H9 (cell line): ENCODE data around the gene FHOD3. TPM values are rescaled to one million over a fixed set of nuclear protein-coding genes. Genes with fewer than 3 reads are reported as not detected.

Experiments
- DNase-seq: peaks from one replicate; pipeline ENCODE4 v3.0.0-alpha.2; 2017
- H2AFZ ChIP-seq: one replicate; pipeline ENCODE4 v1.6.1; 2013; ENCODE audit warnings: mild to moderate bottlenecking, low read length, control low read depth, moderate library complexity
- H2AK5ac ChIP-seq: 2 replicates; pipeline ENCODE4 v1.6.1; 2013; ENCODE audit warnings: low read length, control low read depth, mixed read lengths; ENCODE audit not compliant: insufficient read length
- H2BK120ac ChIP-seq: one replicate; pipeline ENCODE4 v1.6.1; 2013; ENCODE audit warnings: low read depth, mild to moderate bottlenecking, low read length, control low read depth, inconsistent platforms; ENCODE audit not compliant: poor library complexity, severe bottlenecking
- H2BK12ac ChIP-seq: 2 replicates; pipeline ENCODE4 v1.6.1; 2013; ENCODE audit warnings: low read length, control low read depth, mixed read lengths, low read depth; ENCODE audit not compliant: insufficient read length
- H2BK15ac ChIP-seq: 2 replicates; pipeline ENCODE4 v1.6.1; 2013; ENCODE audit warnings: low read depth, low read length, control low read depth
- H2BK20ac ChIP-seq: one replicate; pipeline ENCODE4 v1.6.1; 2013; ENCODE audit warnings: low read depth, mild to moderate bottlenecking, low read length, control low read depth, inconsistent platforms; ENCODE audit not compliant: poor library complexity, severe bottlenecking
- H2BK5ac ChIP-seq: 2 replicates; pipeline ENCODE4 v1.6.1; 2013; ENCODE audit warnings: low read length, control low read depth, mixed read lengths; ENCODE audit not compliant: insufficient read length
- H3K14ac ChIP-seq: 2 replicates; pipeline ENCODE4 v1.6.1; 2013; ENCODE audit warnings: low read length, control low read depth; ENCODE audit not compliant: insufficient read depth
- H3K18ac ChIP-seq: 2 replicates; pipeline ENCODE4 v1.6.1; 2013; ENCODE audit warnings: low read depth, mild to moderate bottlenecking, mixed read lengths, low read length, control low read depth; ENCODE audit not compliant: insufficient read length
- H3K23ac ChIP-seq: 2 replicates; pipeline ENCODE4 v1.6.1; 2013; ENCODE audit warnings: low read length, control low read depth, mixed read lengths, low read depth; ENCODE audit not compliant: insufficient read length
- H3K23me2 ChIP-seq: 2 replicates; pipeline ENCODE4 v1.6.1; 2013; ENCODE audit warnings: low read depth, mild to moderate bottlenecking, mixed read lengths, low read length, control low read depth; ENCODE audit not compliant: insufficient read length, poor library complexity, severe bottlenecking
- H3K27ac ChIP-seq: 2 replicates; pipeline ENCODE4 v1.5.1; 2013; ENCODE audit warnings: low read length, control low read depth, mixed read lengths, low read depth; ENCODE audit not compliant: insufficient read length
- H3K27me3 ChIP-seq: 2 replicates; pipeline ENCODE4 v1.6.1; 2013; ENCODE audit warnings: low read length, control low read depth, inconsistent platforms; ENCODE audit not compliant: insufficient read depth
- H3K4ac ChIP-seq: 2 replicates; pipeline ENCODE4 v1.6.1; 2013; ENCODE audit warnings: low read depth, mild to moderate bottlenecking, control low read depth, inconsistent platforms, low read length, moderate library complexity
- H3K4me1 ChIP-seq: 2 replicates; pipeline ENCODE4 v1.6.1; 2013; ENCODE audit warnings: low read length, control low read depth, inconsistent platforms; ENCODE audit not compliant: insufficient read depth
- H3K4me2 ChIP-seq: 2 replicates; pipeline ENCODE4 v1.6.1; 2013; ENCODE audit warnings: low read length, control low read depth, mixed read lengths; ENCODE audit not compliant: insufficient read length, insufficient read depth
- H3K56ac ChIP-seq: 2 replicates; pipeline ENCODE4 v1.6.1; 2013; ENCODE audit warnings: low read depth, mild to moderate bottlenecking, mixed read lengths, low read length, control low read depth; ENCODE audit not compliant: insufficient read length
- H3K79me1 ChIP-seq: 2 replicates; pipeline ENCODE4 v1.6.1; 2013; ENCODE audit warnings: low read depth, mild to moderate bottlenecking, moderate library complexity, low read length, control low read depth, inconsistent platforms; ENCODE audit not compliant: insufficient read depth, poor library complexity, severe bottlenecking
- H3K79me2 ChIP-seq: 2 replicates; pipeline ENCODE4 v1.6.1; 2013; ENCODE audit warnings: low read length, control low read depth, inconsistent platforms; ENCODE audit not compliant: insufficient read depth
- H3K9ac ChIP-seq: 2 replicates; pipeline ENCODE4 v1.6.1; 2013; ENCODE audit warnings: low read length, control low read depth, mixed read lengths; ENCODE audit not compliant: insufficient read length; ENCODE audit errors: extremely low read depth
- H3K9me3 ChIP-seq: one replicate; pipeline ENCODE4 v1.6.1; 2013; ENCODE audit warnings: low read depth, low read length, inconsistent platforms; ENCODE audit not compliant: control insufficient read depth
- H3T11ph ChIP-seq: one replicate; pipeline ENCODE4 v1.6.1; 2013; ENCODE audit warnings: mild to moderate bottlenecking, low read length, control low read depth, inconsistent platforms
- H4K20me1 ChIP-seq: one replicate; pipeline ENCODE4 v1.6.1; 2013; ENCODE audit not compliant: control insufficient read depth, insufficient read length, insufficient read depth
- H4K5ac ChIP-seq: 2 replicates; pipeline ENCODE4 v1.6.1; 2013; ENCODE audit warnings: low read depth, mild to moderate bottlenecking, mixed read lengths, low read length, control low read depth; ENCODE audit not compliant: insufficient read length
- H4K8ac ChIP-seq: replicated peaks from 2 replicates; pipeline ENCODE4 v1.6.1; 2013; ENCODE audit warnings: low read length, control low read depth, mixed read lengths, low read depth; ENCODE audit not compliant: insufficient read length
- H4K91ac ChIP-seq: 2 replicates; pipeline ENCODE4 v1.6.1; 2013; ENCODE audit warnings: low read depth, mild to moderate bottlenecking, moderate library complexity, mixed read lengths, low read length, control low read depth; ENCODE audit not compliant: insufficient read length
- H3K27ac Mint-ChIP-seq, 3 experiments: 2 replicates in 2 of 3; 3 replicates in 1 of 3; pipeline ENCODE4 v1.8.0; 2020 to 2021; ENCODE audit warnings: mixed read lengths in 3 of 3, mild to moderate bottlenecking in 1 of 3, moderate library complexity in 1 of 3
- H3K27me3 Mint-ChIP-seq: 2 replicates; pipeline ENCODE4 v1.8.0; 2021; ENCODE audit warnings: low read depth, mild to moderate bottlenecking, moderate library complexity, mixed read lengths
- H3K36me3 Mint-ChIP-seq, 3 experiments: 2 replicates in 2 of 3; 3 replicates in 1 of 3; pipeline ENCODE4 v1.8.0; 2020 to 2021; ENCODE audit warnings: low read depth in 3 of 3, mixed read lengths in 3 of 3; ENCODE audit not compliant: insufficient read depth in 1 of 3
- H3K4me1 Mint-ChIP-seq, 2 experiments: 2 replicates each; pipeline ENCODE4 v1.8.0; 2020; ENCODE audit warnings: mixed read lengths in 2 of 2
- H3K4me3 Mint-ChIP-seq, 2 experiments: 2 replicates in 1 of 2; 3 replicates in 1 of 2; pipeline ENCODE4 v1.8.0; 2020 to 2021; ENCODE audit warnings: mild to moderate bottlenecking in 2 of 2, mixed read lengths in 2 of 2, moderate library complexity in 1 of 2
- H3K9me3 Mint-ChIP-seq, 2 experiments: 2 replicates in 1 of 2; 3 replicates in 1 of 2; pipeline ENCODE4 v1.8.0; 2020; ENCODE audit warnings: mild to moderate bottlenecking in 2 of 2, mixed read lengths in 2 of 2, moderate library complexity in 1 of 2
- WGBS: extraction: QIAGEN DNeasy Blood & Tissue Kit; methylation state at CpG from one replicate; pipeline ENCODE4 v1.1.7; 2013; ENCODE audit warnings: missing lambda C conversion rate, low lambda C conversion rate, mixed read lengths; ENCODE audit not compliant: insufficient read length; ENCODE audit errors: extremely low coverage; 5-methylcytosine and 5-hydroxymethylcytosine counted together
- total RNA-seq: library from RNA; stranded (reverse); gene quantifications from 2 replicates; pipeline ENCODE4 v1.2.1, GENCODE V29; 2021
- TF ChIP-seq, protein P1 (sequence below): fragments of 200-600 bp; sonication (generic); conservative IDR thresholded peaks from 3 replicates; pipeline ENCODE4 v1.8.0; 2021; ENCODE audit warnings: antibody characterized with exemption, mild to moderate bottlenecking

The FHOD3 gene
- total RNA-seq, 1 experiment from 2014 or later, result 8.0 TPM

DNA sequence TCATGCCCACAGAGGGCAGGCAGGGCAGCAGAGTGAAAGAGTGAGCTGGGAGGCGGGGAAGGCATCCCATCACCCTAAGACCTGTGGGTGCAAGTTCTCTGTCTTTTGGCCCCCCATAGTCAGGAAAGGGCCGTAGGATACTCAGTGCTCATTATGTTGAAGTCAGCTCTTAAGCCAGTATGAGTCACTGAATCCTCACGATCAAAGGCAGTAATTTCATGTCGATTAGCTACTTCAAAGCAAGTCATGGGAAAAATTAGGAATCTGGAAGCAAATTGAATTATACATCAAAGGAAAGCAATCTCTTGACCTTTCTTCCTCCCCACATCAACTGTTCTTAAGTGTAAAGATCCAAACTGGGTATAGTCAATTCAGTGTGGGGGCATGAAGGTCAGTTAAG, 178.9 kb downstream of the FHOD3 start:
- H4K5ac ChIP-seq, result no peak overlapping the region
- no peaks in the 10 kb centered on the region for H4K20me1 ChIP-seq
- no peak overlapping the region for H3T11ph ChIP-seq
- H3K27ac ChIP-seq, result no peak overlapping the region
- Mint-ChIP-seq H3K36me3 (peaks cover 0 to 8% (median 4%) of the 10 kb centered on the region in 3 experiments; a peak in 3 of 7 replicates), H3K4me1 (peaks cover 51 to 60% of the 10 kb centered on the region in 2 experiments), H3K27ac (0 out of 7 replicates have a peak overlapping the region, but pooled peaks of 1 of the 3 experiments have one; percentile 48), H3K9me3 (no peaks in the 10 kb centered on the region), H3K27me3 (no peaks in the 10 kb centered on the region), H3K4me3 (no peak overlapping the region)
- no peak overlapping the region for H3K14ac ChIP-seq
- H2BK20ac ChIP-seq, result no peak overlapping the region
- no peaks in the 10 kb centered on the region for H3K9me3 ChIP-seq
- H3K4me1 ChIP-seq, result peaks cover 5% of the 10 kb centered on the region; the same call in 1 of the 2 replicates
- no peaks in the 10 kb centered on the region for H3K27me3 ChIP-seq
- no peak overlapping the region for H4K91ac ChIP-seq
- H3K4me2 ChIP-seq, result no peak overlapping the region
- H3K23me2 ChIP-seq, result no peaks in the 10 kb centered on the region
- DNase-seq, result no peak
- no peak overlapping the region for H2BK120ac ChIP-seq
- H3K18ac ChIP-seq, result no peak overlapping the region
- H2BK12ac ChIP-seq, result no peak overlapping the region
- H2BK15ac ChIP-seq, result no peak overlapping the region
- H3K79me2 ChIP-seq, result no peaks in the 10 kb centered on the region
- no peak overlapping the region for H2AK5ac ChIP-seq
- TF ChIP-seq, protein P1, sequence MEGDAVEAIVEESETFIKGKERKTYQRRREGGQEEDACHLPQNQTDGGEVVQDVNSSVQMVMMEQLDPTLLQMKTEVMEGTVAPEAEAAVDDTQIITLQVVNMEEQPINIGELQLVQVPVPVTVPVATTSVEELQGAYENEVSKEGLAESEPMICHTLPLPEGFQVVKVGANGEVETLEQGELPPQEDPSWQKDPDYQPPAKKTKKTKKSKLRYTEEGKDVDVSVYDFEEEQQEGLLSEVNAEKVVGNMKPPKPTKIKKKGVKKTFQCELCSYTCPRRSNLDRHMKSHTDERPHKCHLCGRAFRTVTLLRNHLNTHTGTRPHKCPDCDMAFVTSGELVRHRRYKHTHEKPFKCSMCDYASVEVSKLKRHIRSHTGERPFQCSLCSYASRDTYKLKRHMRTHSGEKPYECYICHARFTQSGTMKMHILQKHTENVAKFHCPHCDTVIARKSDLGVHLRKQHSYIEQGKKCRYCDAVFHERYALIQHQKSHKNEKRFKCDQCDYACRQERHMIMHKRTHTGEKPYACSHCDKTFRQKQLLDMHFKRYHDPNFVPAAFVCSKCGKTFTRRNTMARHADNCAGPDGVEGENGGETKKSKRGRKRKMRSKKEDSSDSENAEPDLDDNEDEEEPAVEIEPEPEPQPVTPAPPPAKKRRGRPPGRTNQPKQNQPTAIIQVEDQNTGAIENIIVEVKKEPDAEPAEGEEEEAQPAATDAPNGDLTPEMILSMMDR, result no peak
- H2BK5ac ChIP-seq, result no peak overlapping the region
- no CpG with 5 or more reads among the region's 4 CpGs for WGBS
- H3K9ac ChIP-seq, result no peak overlapping the region
- H3K23ac ChIP-seq, result no peak overlapping the region
- no peak overlapping the region for H4K8ac ChIP-seq
- H2AFZ ChIP-seq, result no peak overlapping the region
- no peak overlapping the region for H3K4ac ChIP-seq
- H3K79me1 ChIP-seq, result no peaks in the 10 kb centered on the region
- no peak overlapping the region for H3K56ac ChIP-seq
